HG03045 (cell line): ENCODE measurements around the gene SMARCE1.

Experiments used
- ATAC-seq: cut with Tn5 transposase; IDR thresholded peaks from one replicate; pipeline ENCODE4 v1.9.1; 2021; ENCODE audit warnings: mild to moderate bottlenecking, moderate library complexity; ENCODE audit not compliant: unreplicated experiment

The SMARCE1 gene

DNA sequence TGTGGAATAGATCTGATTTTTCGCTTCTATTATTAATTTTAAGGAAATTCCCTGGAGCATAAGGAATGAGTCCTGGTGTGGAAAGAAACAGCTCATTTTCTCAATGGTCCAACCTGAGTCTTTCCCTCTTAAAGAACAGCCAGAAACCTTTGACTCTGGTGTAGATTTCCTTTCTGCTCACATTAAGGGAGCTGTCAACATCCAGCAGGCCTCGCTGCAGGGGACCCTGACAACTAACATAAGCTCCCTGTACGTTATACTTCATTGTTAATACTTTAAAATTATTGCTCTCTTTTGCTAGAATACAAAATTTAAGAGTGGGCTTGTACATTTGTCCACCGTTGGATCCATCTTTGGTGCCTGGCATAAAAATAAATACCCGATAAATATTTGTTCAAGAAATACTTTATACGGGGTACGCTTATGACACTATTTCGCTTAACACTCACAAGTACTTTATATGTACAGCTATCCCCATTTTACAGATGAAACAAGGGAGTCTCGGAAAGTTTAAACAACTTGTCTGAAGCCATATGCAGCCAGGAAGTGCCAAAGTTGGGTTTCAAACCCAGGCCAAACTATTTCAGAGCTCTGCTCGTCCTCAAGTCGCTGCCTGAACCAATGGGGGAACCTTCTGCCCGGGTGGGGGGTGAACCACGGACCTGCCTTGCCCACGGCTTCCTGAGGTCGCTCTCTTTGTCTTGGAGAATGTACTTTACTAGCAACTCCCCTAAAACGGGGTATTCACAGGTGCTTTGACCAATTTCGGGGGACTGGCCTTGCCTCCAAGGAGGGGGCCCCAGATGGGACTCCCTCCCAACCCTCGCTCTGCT is 611 bp downstream of the SMARCE1 start:
- peak; percentile 34 for ATAC-seq

DNA sequence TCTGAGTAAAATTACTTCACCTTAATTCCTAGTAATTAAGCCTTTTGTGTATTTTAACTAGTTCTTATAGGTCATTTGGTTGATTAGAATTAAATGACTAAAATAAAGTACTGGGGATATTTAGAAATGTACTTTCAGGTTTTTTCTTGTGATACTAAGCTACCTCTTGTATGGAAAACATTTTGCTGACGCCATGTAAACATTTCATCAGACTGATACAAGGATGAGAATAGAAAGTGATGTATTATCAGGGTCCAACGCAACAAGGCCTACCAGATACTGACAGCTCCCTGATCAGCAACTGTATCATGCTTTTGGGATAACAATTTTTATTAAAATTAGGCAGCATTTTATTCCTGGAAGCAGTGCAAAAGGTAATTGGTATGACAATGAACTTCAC is 1.7 kb downstream of the SMARCE1 start:
- no peak for ATAC-seq

DNA sequence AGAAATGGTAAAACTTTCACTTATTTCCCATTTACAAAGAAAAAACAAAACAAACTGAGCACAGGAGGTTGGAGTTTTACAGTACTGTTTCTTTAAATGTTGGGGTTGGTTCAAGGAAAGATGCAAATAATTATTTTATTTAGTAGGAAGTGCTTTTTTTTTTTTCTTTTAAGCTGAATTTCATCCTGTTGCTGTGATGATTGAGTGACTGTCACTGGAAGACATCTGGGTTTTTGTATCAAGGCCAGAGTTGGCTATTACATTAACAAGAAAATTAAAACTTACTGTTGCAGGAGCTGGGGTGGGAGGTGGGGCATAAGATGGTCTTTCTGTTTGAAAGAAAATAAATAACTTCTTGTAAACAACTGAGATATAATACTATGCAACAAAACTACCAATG is 2.3 kb downstream of the SMARCE1 start:
- ATAC-seq, result no peak

DNA sequence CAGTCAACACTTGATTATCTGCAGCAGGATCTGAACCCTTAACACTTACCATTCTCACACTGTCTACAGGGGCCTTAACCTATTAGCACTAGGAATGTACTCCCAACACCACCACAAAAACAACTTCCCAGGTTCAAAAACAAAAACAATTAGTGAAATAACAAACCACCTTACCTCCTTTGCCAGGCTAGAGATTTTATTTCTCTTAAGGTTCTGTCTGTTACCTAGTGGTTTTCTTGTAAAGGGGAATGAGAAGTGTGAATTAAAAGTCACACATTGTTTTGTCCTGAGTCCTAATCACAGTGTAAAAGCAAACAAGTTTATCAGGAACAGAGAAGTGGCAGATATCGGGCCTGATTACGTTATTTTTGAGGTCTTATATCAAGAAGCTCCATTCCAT is 9.7 kb downstream of the SMARCE1 start:
- no peak for ATAC-seq

DNA sequence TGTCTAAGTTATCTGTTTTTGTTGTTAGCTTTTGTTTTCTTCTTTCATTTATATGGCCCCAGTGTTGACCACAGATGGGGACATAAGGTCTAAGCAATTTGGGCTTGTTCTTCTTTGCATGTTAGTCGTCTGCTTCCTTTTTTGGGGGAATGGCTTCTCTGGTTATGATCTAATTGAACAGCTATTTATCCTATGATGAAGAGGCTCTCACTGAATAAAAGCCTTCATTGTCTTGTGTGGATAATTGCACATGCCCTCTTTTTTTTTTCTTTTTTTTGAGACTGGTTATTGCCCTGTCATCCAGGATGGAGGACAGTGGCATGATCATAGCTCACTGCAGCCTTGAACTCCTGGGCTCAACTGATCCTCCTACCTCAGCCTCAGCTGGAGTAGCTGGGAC is 13.7 kb downstream of the SMARCE1 start:
- no peak for ATAC-seq

DNA sequence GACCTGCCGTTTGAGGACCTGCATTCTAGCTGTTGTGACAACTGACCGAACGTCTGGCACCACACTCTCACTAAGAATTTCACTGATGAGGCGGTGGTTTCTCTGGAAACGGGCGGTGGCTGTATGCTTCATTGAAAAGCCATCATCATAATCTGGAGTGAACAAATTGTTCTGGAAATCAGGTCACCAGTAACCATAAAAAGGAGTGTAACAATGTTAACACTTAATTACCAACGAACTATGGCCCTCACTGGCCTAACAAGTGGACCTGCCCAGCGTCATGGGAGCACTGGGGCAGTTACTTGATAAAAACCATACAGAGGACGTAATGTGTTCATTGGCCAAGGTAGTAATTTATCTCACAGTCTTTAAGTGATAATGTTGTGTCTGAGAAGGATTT is 15.4 kb downstream of the SMARCE1 start:
- ATAC-seq, result no peak

DNA sequence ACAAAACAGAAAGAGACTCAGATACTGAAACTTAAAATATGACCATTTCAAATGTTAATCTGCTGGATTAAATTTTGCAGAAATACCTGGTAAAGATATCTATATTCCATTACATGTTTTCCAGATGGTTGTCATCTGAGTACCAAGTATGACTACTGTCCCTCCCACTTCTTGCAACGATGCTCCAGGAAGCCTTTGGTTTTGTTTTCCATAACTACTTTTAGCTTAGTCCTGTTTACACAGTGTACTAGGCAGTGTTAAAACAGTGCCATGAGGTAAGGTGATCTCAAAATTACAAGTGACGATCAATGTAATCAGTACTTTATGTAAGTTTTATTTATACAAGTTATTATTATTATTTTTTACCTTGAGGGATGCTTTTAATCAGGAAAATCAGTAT is 17.8 kb downstream of the SMARCE1 start:
- ATAC-seq, result no peak

DNA sequence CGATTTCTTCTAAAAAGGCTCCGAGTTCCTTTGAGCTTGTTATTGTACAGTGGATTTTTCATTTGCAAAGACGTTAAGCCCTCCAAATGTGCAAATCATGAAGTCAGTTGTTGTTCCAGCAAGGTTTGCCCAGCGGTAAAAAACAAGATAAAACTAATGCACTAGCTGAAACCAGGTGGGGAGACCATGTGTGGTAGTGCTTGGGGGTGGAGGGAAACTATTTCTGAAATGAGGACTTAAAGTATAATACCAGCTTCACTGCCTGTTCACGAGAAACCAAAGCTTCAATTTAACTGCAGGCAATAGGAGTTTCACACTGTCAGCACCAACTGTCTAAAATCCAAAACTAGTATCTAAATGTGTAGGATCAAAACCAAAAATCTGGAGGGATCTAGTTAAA is 22.3 kb downstream of the SMARCE1 start:
- no peak for ATAC-seq

DNA sequence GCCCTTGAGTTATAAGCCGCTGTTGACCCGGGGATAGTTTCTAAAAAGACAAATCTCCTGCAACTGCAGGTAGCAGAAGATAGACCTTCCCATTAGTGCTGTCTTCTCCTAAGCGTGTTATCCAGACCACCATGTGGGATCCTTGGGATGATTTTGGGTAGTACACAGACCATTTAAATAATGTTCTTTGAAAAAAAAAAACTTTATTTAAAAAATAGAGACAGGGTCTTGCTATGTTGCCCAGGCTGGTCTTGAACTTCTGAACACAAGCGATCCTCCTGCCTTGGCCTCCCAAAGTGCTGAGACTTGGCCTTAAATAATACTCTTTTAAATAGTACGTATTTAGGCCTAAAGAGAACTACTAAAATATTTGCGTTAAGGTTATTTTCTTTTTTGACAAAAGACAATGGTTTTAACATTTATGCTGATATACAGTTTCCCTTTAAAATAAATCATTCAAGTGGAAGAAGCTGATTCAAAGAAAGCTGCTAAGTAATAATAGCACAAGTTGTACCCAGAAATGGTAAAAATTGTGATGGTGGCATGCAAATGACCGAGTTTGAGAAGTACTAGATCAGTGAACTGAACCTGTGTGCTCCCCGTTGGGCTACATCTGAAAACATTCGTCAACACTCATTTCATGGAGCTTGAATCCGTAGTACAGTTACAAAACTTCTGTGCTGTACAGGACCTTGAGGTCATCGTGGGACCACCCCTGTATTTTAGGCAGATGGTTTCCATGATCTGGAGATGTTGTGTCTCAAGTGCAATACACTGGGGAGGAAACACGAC is 24.0 kb downstream of the SMARCE1 start:
- ATAC-seq, result no peak

DNA sequence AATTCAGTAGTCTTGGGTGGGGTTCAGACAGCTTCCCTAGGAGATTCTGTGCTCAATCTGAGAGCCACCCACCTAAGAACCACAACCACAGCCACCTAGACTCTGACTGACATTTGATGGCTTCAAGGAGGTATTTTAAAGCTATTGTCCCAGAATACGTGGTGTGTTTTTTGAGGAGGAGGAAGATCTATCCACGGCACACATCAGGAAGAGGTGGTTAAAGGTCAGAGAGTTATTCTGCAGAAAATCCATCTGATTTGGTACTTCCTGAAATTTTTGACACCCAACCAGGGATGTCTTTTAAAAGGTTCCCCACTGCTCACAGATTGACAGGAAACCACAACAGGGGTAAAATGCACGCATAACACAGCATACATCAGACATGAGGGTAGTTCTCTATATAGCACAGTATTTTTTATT is 25.1 kb downstream of the SMARCE1 start:
- no peak for ATAC-seq

DNA sequence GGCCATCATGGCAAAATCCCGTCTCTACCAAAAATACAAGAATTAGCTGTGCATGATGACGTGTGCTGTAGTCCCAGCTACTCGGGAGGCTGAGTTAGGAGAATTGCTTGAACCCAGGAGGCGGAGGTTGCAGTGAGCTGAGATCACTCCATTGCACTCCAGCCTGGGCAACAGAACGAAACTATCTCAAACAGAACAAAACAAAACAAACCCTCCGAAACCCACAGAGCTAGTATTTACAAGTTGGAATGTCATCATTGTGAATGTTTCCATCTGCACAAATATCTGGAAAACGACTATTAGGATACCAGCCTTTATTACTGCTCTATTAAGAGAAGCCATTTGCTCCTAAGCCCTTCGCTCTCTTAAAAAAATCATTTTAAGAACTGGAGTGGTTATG is 26.0 kb downstream of the SMARCE1 start:
- ATAC-seq, result no peak

DNA sequence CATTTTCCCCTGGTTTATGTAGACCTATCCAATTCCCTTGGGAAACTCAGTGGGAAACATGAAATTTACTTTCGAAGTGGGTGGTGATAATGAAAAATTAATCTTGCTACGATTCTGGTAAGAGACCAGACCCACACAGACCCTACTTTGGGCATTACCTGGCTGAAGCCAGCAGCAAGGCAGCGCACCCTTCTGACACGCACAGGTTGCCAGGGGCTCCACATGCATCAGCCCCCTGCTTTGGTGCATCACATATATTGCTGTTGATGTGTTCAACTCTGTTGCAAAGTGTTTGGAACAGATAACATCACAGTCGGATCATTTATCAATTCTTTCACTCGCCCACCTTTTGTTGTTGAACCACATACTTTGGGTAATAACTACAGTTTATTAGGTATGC is 26.6 kb downstream of the SMARCE1 start:
- no peak for ATAC-seq

DNA sequence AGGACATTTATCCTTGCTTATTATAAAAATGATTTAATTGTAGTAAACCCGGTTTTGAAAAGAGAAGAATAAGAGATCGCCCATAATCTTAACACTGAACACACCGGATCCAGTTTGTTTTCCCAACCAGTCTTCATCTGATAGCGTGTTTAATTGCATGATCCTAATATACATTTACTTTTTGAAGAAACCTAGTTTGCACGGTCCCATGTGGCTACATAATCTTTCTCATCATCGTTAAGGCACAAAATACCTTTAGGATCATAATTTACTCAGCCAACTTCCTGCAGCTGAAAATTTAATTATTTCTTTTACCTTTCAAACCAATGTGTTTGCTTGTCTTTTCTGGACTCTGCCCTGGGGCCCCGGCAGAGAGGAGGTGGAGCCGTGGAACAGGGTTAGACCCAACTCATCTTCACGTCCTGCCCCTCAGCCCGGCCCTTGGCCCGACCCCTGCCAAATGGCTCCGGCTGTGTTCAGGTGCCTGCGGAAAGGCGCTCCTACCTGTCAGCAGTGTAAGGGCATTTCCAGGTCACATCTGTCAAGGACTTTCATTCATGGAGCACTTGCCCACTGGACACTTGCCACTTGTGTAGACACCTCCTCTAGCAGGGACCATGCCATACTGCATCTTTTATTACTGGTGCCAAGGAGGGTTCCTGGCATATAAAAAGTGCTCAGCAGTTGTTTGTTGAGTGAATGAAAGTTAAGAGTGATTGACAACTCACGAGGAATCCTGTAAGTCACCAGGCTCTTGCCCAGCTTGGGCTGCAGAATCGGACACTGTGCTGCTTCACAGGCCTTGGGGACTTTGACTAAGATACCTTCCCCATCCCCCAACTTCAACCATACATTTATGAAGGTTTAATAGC is 28.6 kb downstream of the SMARCE1 start:
- ATAC-seq, result no peak

DNA sequence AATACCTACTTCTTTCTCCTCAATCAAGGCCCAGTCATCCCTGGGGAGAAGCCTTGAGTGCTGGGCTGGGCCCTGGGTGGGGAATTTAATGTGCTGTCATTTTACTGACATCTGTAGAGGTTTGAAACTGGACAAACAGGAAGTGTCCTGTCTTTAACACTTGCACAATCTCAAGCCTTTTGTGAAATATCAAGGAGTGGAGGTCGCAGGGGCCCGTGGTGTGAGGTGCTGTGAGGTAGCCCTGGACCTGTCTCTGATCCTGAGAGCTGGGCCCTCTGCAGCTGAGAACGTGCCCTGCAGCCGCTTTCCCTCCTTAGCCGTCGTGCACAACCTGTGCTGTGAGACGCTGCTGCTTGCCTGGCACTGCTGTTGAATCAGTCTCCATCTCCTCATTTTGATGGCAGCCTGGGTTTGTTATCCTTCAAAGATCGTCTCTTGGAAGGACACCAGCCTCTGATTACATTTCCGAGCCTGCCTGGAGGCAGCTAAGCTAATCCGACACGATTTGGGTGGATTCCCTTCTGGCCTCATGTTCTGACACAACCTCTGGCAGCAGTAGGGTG is 29.9 kb downstream of the SMARCE1 start:
- no peak for ATAC-seq

DNA sequence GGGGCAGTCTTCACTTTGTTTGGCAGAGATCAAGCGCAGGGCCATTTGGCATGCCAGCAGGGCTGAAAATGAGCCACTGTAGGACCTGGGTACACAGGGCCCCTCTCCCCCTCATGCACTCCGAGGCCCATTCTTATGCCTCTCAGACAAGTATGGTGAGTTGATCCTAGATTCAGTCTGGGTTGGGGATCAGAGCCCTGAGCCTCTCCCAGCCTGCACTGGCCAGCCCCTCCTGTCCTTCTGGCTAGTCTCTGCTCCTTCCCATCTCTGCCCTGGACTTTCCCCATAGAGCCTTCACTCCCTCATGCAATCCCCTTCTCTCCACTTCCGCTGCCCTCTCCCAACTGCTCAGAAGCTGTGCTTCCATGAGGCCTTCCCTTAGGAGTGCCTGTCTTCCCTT is 31.0 kb downstream of the SMARCE1 start:
- ATAC-seq, result no peak

DNA sequence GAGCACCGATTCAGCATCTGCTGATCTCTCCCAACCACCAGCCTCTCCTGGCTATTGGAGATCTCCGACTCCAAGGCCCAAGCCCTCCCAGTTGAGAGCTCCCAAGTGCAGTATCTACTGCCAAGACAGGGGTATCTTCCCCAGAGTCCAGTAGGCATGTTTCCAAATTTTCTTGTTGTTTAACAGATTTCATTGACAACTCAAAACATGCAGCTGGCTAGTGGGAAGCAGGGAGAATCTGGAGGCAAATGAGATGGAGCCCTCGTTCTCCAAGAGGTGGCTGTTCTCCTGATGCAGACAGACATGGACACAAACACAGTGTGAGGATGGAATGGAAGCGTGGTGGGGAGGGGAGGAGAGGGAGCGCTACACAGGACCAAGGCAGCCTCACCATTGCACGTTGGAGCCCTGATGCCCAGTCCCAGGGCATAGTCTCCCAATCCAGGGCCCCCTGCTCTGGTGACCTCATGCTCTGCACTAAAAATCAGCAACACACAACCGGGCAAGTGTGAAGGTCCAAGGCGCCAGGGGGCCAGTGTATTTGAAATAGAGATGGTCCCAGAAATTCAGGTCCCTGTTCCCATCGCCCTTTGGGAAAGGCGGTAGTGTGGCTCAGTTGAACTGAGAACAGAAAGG is 31.7 kb downstream of the SMARCE1 start:
- ATAC-seq, result no peak

DNA sequence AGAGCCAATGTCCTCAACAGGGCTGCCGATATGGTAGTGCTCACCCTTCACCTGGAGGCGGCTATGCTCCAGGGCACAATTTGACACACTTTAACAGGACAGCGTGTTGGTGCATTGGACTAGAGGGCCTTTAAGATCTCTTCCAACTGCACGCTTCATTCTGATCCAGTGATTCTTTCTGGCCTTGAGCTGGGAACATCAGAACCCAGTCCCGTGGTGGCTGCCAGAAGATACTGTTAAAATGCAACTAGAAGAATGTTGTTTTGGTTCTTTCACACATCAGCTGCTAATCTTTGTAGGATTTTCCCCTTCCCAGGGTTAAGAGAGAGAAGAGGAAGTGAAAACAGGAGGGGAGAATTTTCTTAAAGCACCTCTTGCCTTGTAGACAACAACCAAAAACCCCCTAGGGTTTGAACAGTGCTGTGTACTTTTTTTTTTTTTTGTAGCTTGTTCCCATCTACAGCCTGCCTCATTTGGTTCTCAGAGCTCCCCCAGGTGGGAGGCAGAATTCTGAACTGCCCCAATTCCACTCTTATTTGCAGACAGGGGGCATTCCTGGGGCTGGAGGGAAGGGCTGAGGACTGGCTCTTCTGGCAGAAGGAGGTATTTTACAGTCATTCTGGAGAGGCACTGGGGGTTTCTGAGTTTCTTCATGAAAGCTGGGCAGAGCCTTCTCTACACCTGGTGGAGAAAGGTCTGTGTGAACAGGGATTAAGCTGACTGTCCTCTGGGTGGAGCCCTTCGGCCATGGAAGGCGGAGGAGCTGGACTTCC is 32.4 kb downstream of the SMARCE1 start:
- peak; percentile 54 for ATAC-seq

DNA sequence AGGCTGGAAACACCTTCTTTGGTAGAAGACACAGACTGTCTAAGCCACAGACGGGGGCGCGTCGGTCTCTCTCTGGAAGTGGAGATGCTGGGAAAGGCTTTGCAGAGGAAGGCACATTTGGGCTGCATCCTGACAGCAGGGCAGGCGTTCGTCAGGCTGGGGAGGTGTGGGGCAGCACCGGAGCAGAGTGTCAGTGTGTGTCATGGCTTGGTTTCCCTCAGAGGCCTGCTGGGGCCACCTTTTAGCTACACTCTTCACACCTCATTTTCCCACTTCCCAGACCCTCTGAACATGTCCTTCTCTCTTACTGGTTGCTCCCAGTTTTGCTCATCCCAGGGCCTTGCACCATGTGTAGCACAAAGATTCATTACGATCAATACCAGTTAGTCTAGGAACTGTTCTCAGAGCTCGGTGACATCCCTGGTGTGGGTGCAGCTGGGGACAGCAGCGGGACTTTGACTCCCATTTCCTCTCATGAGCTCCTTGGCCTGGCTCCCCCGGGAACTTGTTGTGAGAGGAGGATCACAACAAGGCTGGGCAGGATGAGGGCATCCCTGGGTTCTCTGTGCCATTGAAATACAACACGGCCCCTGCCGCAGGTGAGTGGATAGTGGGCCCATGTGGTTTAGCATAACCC is 33.1 kb downstream of the SMARCE1 start:
- ATAC-seq, result no peak

DNA sequence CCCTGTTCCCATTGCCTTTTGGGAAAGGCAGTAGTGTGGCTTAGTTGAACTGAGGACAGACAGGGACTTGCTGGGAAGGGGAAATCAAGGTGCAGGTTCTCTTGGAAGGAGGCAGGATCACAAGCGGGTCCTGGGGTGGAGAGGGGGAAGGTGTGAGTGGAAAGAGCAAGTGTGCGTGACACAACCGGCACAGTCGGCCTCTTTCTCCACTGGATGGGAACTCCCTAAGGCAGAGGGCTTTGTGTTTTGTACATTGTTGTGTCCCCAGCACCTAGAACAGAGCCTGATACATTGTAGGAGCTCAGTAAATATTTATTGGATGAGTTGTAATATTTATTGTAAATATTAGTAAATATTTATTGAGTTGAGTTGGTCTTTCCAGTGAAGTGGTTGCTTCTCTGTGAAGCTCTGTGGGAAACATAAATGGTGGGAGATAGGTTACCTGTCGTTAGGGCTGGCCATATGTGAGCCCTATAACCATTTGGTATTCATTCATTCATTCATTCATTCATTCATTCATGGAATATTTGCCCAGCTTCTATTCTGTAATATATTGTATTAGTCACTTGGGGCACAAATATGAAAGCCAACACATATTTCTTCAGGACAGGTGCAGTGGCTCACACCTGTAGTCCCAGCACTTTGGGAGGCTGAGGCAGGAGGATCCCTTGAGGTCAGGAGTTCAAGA is 34.0 kb downstream of the SMARCE1 start:
- no peak for ATAC-seq
